Sigmoid colon (tissue), 7 donors: ENCODE data around the gene KRT14. TPM values are rescaled to one million over a fixed set of nuclear protein-coding genes. Genes with fewer than 3 reads are reported as not detected.

ENCODE experiments used
- DNase-seq: peaks from one replicate; pipeline ENCODE4 v3.0.0-alpha.2; 2019
- H3K27ac ChIP-seq, 4 donors: fragments of 200-600 bp; sonication (generic); one replicate each; pipeline ENCODE4 v1.5.1; 2016 to 2019; ENCODE audit warnings: mild to moderate bottlenecking in 1 of 4
- H3K27me3 ChIP-seq, 3 donors: fragments of 200-600 bp; sonication (generic); one replicate each; pipeline ENCODE4 v1.5.1; 2019; ENCODE audit warnings: mild to moderate bottlenecking in 1 of 3
- H3K36me3 ChIP-seq, 4 donors: fragments of 200-600 bp; sonication (generic); one replicate each; pipeline ENCODE4 v1.5.1; 2016 to 2019
- H3K4me1 ChIP-seq, 4 donors: fragments of 200-600 bp; sonication (generic); one replicate each; pipeline ENCODE4 v1.5.1; 2017 to 2019
- H3K4me3 ChIP-seq, 4 donors: fragments of 200-600 bp; sonication (generic); one replicate each; pipeline ENCODE4 v1.5.1; 2017 to 2019; ENCODE audit warnings: mild to moderate bottlenecking in 2 of 4, moderate library complexity in 1 of 4
- H3K9me3 ChIP-seq, 4 donors: fragments of 200-600 bp in 3 of 4; sonication (generic) in 3 of 4; one replicate each; pipeline versions ENCODE4 v1.5.1 to v1.6.1; 2013 to 2019
- CTCF ChIP-seq, 4 experiments: fragments of 450-650 bp in 3 of 4; fragments of 200-600 bp in 1 of 4; IDR thresholded peaks; one replicate each; pipeline ENCODE4 v1.5.1; 2016 to 2019; ENCODE audit warnings: antibody characterized with exemption in 4 of 4, mild to moderate bottlenecking in 3 of 4, moderate library complexity in 2 of 4
- EP300 ChIP-seq, 4 donors: sonication (generic); formaldehyde crosslinking; IDR thresholded peaks; one replicate each; pipeline ENCODE4 v1.6.1; 2017; ENCODE audit warnings: antibody characterized with exemption in 4 of 4
- POLR2A ChIP-seq, 2 donors: fragments of 450-650 bp; IDR thresholded peaks; one replicate each; pipeline ENCODE4 v1.6.1; 2016; ENCODE audit warnings: antibody characterized with exemption in 2 of 2, mild to moderate bottlenecking in 2 of 2, moderate library complexity in 2 of 2
- POLR2AphosphoS5 ChIP-seq, 4 donors: sonication (generic); formaldehyde crosslinking; IDR thresholded peaks; one replicate each; pipeline ENCODE4 v1.6.1; 2017; ENCODE audit warnings: antibody characterized with exemption in 4 of 4
- WGBS, 2 donors: extraction: QIAGEN DNeasy Blood & Tissue Kit; methylation state at CpG; one replicate each; pipeline ENCODE4 v1.1.7; 2013; 5-methylcytosine and 5-hydroxymethylcytosine counted together
- intact Hi-C: fragments of 100-400 bp; cut with DNase I; formaldehyde crosslinking; loops from one replicate; pipeline ENCODE4 v1.15.1; 2023
- polyA plus RNA-seq, 3 donors: library from polyadenylated mRNA; stranded (reverse); fragments of 200-250 nt; gene quantifications; one replicate each; pipeline ENCODE4 v1.2.3, GENCODE V29; 2013
- total RNA-seq, 4 donors: library from RNA; depleted of rRNA; stranded (reverse); fragments of >200 nt; gene quantifications; one replicate each; pipeline ENCODE4 v1.1.0, GENCODE V29; 2016
- donor health status: healthy with polysubstance abuse.
- donor health status: Bipolar disorder and iron deficiency.
- donor health status: healthy.

Gene KRT14
- total and polyA plus RNA-seq, 7 donors: 0.15 to 3.6 (median 1.4) TPM; not detected in 4

GRCh38 chr17:41542357-41542756 is 44.3 kb downstream of the KRT14 start:
- no peak for DNase-seq
- WGBS, 2 donors: 12 to 54% methylated on average over 2 of the region's 2 CpGs
- Histone ChIP-seq H3K27ac (no peak overlapping the region), H3K4me1 (peaks cover 0 to 6% (median 2%) of the 10 kb centered on the region in 4 donors), H3K27me3 (no peaks in the 10 kb centered on the region), H3K4me3 (no peak overlapping the region), H3K9me3 (peaks cover 0 to 2% (median 0%) of the 10 kb centered on the region in 4 donors), H3K36me3 (no peaks in the 10 kb centered on the region)
- no peak for TF ChIP-seq EP300 (IDR thresholded peaks at IDR 0.05)
- TF ChIP-seq POLR2AphosphoS5 (IDR thresholded peaks at IDR 0.05): no peak
- no peak for TF ChIP-seq POLR2A (IDR thresholded peaks at IDR 0.05)
- TF ChIP-seq CTCF (IDR thresholded peaks at IDR 0.05): no peak
- intact Hi-C loops: no loop called here

- TF ChIP-seq CTCF (IDR thresholded peaks at IDR 0.05): no peak
- no peak for TF ChIP-seq POLR2AphosphoS5 (IDR thresholded peaks at IDR 0.05)
- no peak for TF ChIP-seq POLR2A (IDR thresholded peaks at IDR 0.05)
- no peak for TF ChIP-seq EP300 (IDR thresholded peaks at IDR 0.05)
- no peaks in the 10 kb centered on the region for H3K9me3 ChIP-seq
- H3K4me1 ChIP-seq: peaks cover 0 to 6% (median 2%) of the 10 kb centered on the region in 4 donors
- no peak overlapping the region for H3K4me3 ChIP-seq
- no peak overlapping the region for H3K27ac ChIP-seq
- H3K36me3 ChIP-seq: no peaks in the 10 kb centered on the region
- no peaks in the 10 kb centered on the region for H3K27me3 ChIP-seq
- intact Hi-C loops: no loop called here
- 74 to 85% methylated on average over 10 of the region's 10 CpGs for WGBS, 2 donors
- DNase-seq: no peak
Measured at GRCh38 chr17:41540921-41541625, 45.6 kb downstream of the KRT14 start.

GRCh38 chr17:41539979-41540701 is 46.6 kb downstream of the KRT14 start:
- 61 to 67% methylated on average over 7 of the region's 7 CpGs for WGBS, 2 donors
- intact Hi-C loops: no loop called here
- Histone ChIP-seq H3K4me1 (peaks cover 0 to 6% (median 2%) of the 10 kb centered on the region in 4 donors), H3K27ac (no peak overlapping the region), H3K9me3 (no peaks in the 10 kb centered on the region), H3K27me3 (peaks cover 0 to 3% (median 0%) of the 10 kb centered on the region in 3 donors), H3K4me3 (no peak overlapping the region), H3K36me3 (no peaks in the 10 kb centered on the region)
- DNase-seq: no peak
- TF ChIP-seq EP300 (IDR thresholded peaks at IDR 0.05): no peak
- no peak for TF ChIP-seq POLR2AphosphoS5 (IDR thresholded peaks at IDR 0.05)
- TF ChIP-seq CTCF (IDR thresholded peaks at IDR 0.05): no peak
- no peak for TF ChIP-seq POLR2A (IDR thresholded peaks at IDR 0.05)

GRCh38 chr17:41539071-41539492 is 47.6 kb downstream of the KRT14 start:
- DNase-seq: no peak
- H3K36me3 ChIP-seq: no peaks in the 10 kb centered on the region
- intact Hi-C loops: no loop called here
- peaks cover 0 to 7% (median 0%) of the 10 kb centered on the region in 3 donors for H3K27me3 ChIP-seq
- no peak overlapping the region for H3K4me3 ChIP-seq
- TF ChIP-seq POLR2A (IDR thresholded peaks at IDR 0.05): no peak
- TF ChIP-seq POLR2AphosphoS5 (IDR thresholded peaks at IDR 0.05): no peak
- TF ChIP-seq EP300 (IDR thresholded peaks at IDR 0.05): no peak
- TF ChIP-seq CTCF (IDR thresholded peaks at IDR 0.05): no peak
- H3K9me3 ChIP-seq: no peaks in the 10 kb centered on the region
- no peak overlapping the region for H3K27ac ChIP-seq
- H3K4me1 ChIP-seq: no peaks in the 10 kb centered on the region
- WGBS, 2 donors: 85 to 93% methylated on average over 5 of the region's 5 CpGs
